HG02884 (cell line): ENCODE results near the gene GP5.

ENCODE experiments used
- ATAC-seq: cut with Tn5 transposase; IDR thresholded peaks from one replicate; pipeline ENCODE4 v1.9.1; 2021; ENCODE audit warnings: mild to moderate bottlenecking, moderate library complexity; ENCODE audit not compliant: unreplicated experiment

Gene GP5

GRCh38 chr3:194397757-194398312 lies 1.2 kb downstream of the GP5 start:
- ATAC-seq, result no peak

GRCh38 chr3:194396859-194397756 lies 2.0 kb downstream of the GP5 start:
- ATAC-seq, result no peak

- no peak for ATAC-seq
These were observed 2.6 kb downstream of the GP5 start for GRCh38 chr3:194396539-194396858.

GRCh38 chr3:194395778-194396538 lies 3.1 kb downstream of the GP5 start:
- no peak for ATAC-seq

- no peak for ATAC-seq
These were observed 3.9 kb downstream of the GP5 start for GRCh38 chr3:194395212-194395611.

GRCh38 chr3:194392576-194392975 lies 6.5 kb downstream of the GP5 start:
- ATAC-seq, result no peak

GRCh38 chr3:194390835-194391234 lies 8.2 kb downstream of the GP5 start:
- no peak for ATAC-seq

- ATAC-seq, result no peak
These were observed 9.8 kb downstream of the GP5 start for GRCh38 chr3:194389269-194389668.

- ATAC-seq, result no peak
These were observed 11.1 kb downstream of the GP5 start for GRCh38 chr3:194387926-194388418.

GRCh38 chr3:194387276-194387675 lies 11.8 kb downstream of the GP5 start:
- ATAC-seq, result no peak

- no peak for ATAC-seq
These were observed 12.4 kb downstream of the GP5 start for GRCh38 chr3:194386648-194387047.

GRCh38 chr3:194386066-194386465 lies 13.0 kb downstream of the GP5 start:
- no peak for ATAC-seq

GRCh38 chr3:194384569-194385001 lies 14.5 kb downstream of the GP5 start:
- no peak for ATAC-seq

- ATAC-seq, result no peak
These were observed 14.9 kb downstream of the GP5 start for GRCh38 chr3:194384156-194384555.

- no peak for ATAC-seq
These were observed 15.7 kb downstream of the GP5 start for GRCh38 chr3:194383276-194383940.

GRCh38 chr3:194382892-194383223 lies 16.2 kb downstream of the GP5 start:
- no peak for ATAC-seq

GRCh38 chr3:194382196-194382891 lies 16.7 kb downstream of the GP5 start:
- no peak for ATAC-seq

GRCh38 chr3:194381460-194381875 lies 17.6 kb downstream of the GP5 start:
- no peak for ATAC-seq

- no peak for ATAC-seq
These were observed 18.7 kb downstream of the GP5 start for GRCh38 chr3:194380326-194380725.

- ATAC-seq, result no peak
These were observed 19.4 kb downstream of the GP5 start for GRCh38 chr3:194379651-194380050.

GRCh38 chr3:194379231-194379630 lies 19.8 kb downstream of the GP5 start:
- ATAC-seq, result no peak
